WTC11 (cell line): ENCODE measurements around the gene KDM4C.

Source experiments
- ATF3 ChIP-seq: sonication (generic); formaldehyde crosslinking; conservative IDR thresholded peaks from 2 replicates; pipeline ENCODE4 v1.8.1; 2022; ENCODE audit warnings: mild to moderate bottlenecking, missing genetic modification reagents
- IRF1 ChIP-seq: sonication (generic); formaldehyde crosslinking; IDR thresholded peaks from 2 replicates; pipeline ENCODE4 v1.8.0; 2023; ENCODE audit warnings: missing genetic modification reagents
- SMAD4 ChIP-seq: sonication (generic); formaldehyde crosslinking; IDR thresholded peaks from 2 replicates; pipeline ENCODE4 v1.8.0; 2022; ENCODE audit warnings: mild to moderate bottlenecking, missing genetic modification reagents
- TF ChIP-seq, protein P1 (sequence below): fragments of 200-600 bp; IDR thresholded peaks from 2 replicates; pipeline ENCODE4 v1.8.0; 2022; ENCODE audit warnings: antibody characterized with exemption

GRCh38 chr9:6884990-6885389 is 127.2 kb downstream of the KDM4C start:
- TF ChIP-seq, protein P1, sequence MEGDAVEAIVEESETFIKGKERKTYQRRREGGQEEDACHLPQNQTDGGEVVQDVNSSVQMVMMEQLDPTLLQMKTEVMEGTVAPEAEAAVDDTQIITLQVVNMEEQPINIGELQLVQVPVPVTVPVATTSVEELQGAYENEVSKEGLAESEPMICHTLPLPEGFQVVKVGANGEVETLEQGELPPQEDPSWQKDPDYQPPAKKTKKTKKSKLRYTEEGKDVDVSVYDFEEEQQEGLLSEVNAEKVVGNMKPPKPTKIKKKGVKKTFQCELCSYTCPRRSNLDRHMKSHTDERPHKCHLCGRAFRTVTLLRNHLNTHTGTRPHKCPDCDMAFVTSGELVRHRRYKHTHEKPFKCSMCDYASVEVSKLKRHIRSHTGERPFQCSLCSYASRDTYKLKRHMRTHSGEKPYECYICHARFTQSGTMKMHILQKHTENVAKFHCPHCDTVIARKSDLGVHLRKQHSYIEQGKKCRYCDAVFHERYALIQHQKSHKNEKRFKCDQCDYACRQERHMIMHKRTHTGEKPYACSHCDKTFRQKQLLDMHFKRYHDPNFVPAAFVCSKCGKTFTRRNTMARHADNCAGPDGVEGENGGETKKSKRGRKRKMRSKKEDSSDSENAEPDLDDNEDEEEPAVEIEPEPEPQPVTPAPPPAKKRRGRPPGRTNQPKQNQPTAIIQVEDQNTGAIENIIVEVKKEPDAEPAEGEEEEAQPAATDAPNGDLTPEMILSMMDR: no peak
- TF ChIP-seq IRF1 (no peak), ATF3 (CRISPR knock-in tag) (no peak), SMAD4 (CRISPR knock-in tag) (no peak)
